Loucy (cell line): ENCODE data around the gene FGF14.

Experiments used
- H2AFZ ChIP-seq: fragments of 200-600 bp; sonication (generic); 2 replicates; pipeline ENCODE4 v1.6.0; 2016; ENCODE audit warnings: antibody characterized with exemption, mild to moderate bottlenecking, low read length, moderate library complexity
- H3F3A ChIP-seq: fragments of 200-600 bp; 2 replicates; pipeline ENCODE4 v1.6.0; 2016; ENCODE audit warnings: antibody characterized with exemption, low read depth, mild to moderate bottlenecking
- H3K27me3 ChIP-seq: fragments of 200-600 bp; sonication (generic); 2 replicates; pipeline ENCODE4 v1.6.1; 2014; ENCODE audit warnings: low read length, mild to moderate bottlenecking; ENCODE audit not compliant: insufficient read depth, poor library complexity, severe bottlenecking
- H3K36me3 ChIP-seq: fragments of 200-600 bp; sonication (generic); 2 replicates; pipeline ENCODE4 v1.6.1; 2016; ENCODE audit warnings: low read length; ENCODE audit not compliant: insufficient read depth
- H3K4me1 ChIP-seq: fragments of 200-600 bp; sonication (generic); 2 replicates; pipeline ENCODE4 v1.5.1; 2014; ENCODE audit warnings: low read length, mild to moderate bottlenecking; ENCODE audit not compliant: insufficient read depth, poor library complexity, severe bottlenecking
- H3K4me2 ChIP-seq: fragments of 200-600 bp; sonication (generic); 2 replicates; pipeline ENCODE4 v1.6.0; 2014; ENCODE audit warnings: antibody characterized with exemption, low read length, low read depth, mild to moderate bottlenecking; ENCODE audit not compliant: poor library complexity, severe bottlenecking
- H3K4me3 ChIP-seq: fragments of 200-600 bp; sonication (generic); 2 replicates; pipeline ENCODE4 v1.5.1; 2014; ENCODE audit warnings: low read length, mild to moderate bottlenecking, mixed read lengths; ENCODE audit not compliant: poor library complexity, severe bottlenecking
- H3K79me2 ChIP-seq: fragments of 200-600 bp; sonication (generic); 2 replicates; pipeline ENCODE4 v1.6.1; 2014; ENCODE audit warnings: low read length; ENCODE audit not compliant: insufficient read depth
- H3K9ac ChIP-seq: fragments of 200-600 bp; sonication (generic); 2 replicates; pipeline ENCODE4 v1.6.0; 2014; ENCODE audit warnings: mild to moderate bottlenecking, low read depth, low read length, moderate library complexity; ENCODE audit not compliant: poor library complexity, severe bottlenecking
- H3K9me2 ChIP-seq: fragments of 200-600 bp; sonication (generic); replicated peaks from 2 replicates; pipeline ENCODE4 v1.6.1; 2016; ENCODE audit warnings: low read depth, low read length, mixed read lengths
- H3K9me3 ChIP-seq: fragments of 200-600 bp; sonication (generic); 2 replicates; pipeline ENCODE4 v1.6.1; 2014; ENCODE audit warnings: mild to moderate bottlenecking, antibody characterized with exemption, low read length, low read depth; ENCODE audit not compliant: insufficient read depth
- H4K20me1 ChIP-seq: fragments of 200-600 bp; sonication (generic); 2 replicates; pipeline ENCODE4 v1.6.0; 2014; ENCODE audit warnings: antibody characterized with exemption, low read length, mild to moderate bottlenecking; ENCODE audit not compliant: insufficient read depth, poor library complexity, severe bottlenecking
- EZH2phosphoT487 ChIP-seq: fragments of 200-600 bp; IDR thresholded peaks from 2 replicates; pipeline ENCODE4 v1.6.1; 2018; ENCODE audit warnings: antibody characterized with exemption, mild to moderate bottlenecking, moderate library complexity, borderline replicate concordance
- TF ChIP-seq, protein P1 (sequence below): fragments of 200-600 bp; sonication (generic); conservative IDR thresholded peaks from 2 replicates; pipeline ENCODE4 v1.5.1; 2014; ENCODE audit warnings: mild to moderate bottlenecking, antibody characterized with exemption, low read length

Gene FGF14

DNA sequence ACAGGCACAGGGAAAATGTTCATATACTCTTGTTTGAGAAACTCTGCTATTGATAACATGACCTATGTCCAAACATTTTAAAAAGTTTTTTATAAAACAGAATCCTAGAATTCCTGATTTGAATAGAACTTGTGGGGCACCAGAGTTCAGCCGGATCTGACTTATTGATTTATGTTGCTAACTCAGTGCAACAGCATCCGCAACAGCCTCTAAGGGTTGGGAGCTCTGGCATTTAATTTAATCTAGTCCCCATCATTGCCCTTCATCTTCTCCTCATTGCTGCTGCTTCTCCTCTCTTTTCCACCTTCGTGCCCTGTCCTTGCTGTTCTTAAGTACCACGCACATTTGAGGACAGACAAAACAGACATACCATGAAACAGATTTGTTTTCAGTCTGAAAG, 214.5 kb downstream of the FGF14 start:
- Histone ChIP-seq H4K20me1 (no peaks in the 10 kb centered on the region), H3K9ac (no peak overlapping the region), H2AFZ (no peak overlapping the region), H3F3A (no peaks in the 10 kb centered on the region), H3K36me3 (no peaks in the 10 kb centered on the region), H3K4me1 (no peaks in the 10 kb centered on the region), H3K4me3 (no peak overlapping the region), H3K4me2 (no peak overlapping the region), H3K9me3 (0 out of 2 replicates have a peak, but pooled peaks cover 3% of the 10 kb centered on the region), H3K9me2 (no peaks in the 10 kb centered on the region), H3K27me3 (no peaks in the 10 kb centered on the region), H3K79me2 (no peaks in the 10 kb centered on the region)
- TF ChIP-seq, protein P1, sequence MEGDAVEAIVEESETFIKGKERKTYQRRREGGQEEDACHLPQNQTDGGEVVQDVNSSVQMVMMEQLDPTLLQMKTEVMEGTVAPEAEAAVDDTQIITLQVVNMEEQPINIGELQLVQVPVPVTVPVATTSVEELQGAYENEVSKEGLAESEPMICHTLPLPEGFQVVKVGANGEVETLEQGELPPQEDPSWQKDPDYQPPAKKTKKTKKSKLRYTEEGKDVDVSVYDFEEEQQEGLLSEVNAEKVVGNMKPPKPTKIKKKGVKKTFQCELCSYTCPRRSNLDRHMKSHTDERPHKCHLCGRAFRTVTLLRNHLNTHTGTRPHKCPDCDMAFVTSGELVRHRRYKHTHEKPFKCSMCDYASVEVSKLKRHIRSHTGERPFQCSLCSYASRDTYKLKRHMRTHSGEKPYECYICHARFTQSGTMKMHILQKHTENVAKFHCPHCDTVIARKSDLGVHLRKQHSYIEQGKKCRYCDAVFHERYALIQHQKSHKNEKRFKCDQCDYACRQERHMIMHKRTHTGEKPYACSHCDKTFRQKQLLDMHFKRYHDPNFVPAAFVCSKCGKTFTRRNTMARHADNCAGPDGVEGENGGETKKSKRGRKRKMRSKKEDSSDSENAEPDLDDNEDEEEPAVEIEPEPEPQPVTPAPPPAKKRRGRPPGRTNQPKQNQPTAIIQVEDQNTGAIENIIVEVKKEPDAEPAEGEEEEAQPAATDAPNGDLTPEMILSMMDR = no peak
- TF ChIP-seq EZH2phosphoT487 = no peak

DNA sequence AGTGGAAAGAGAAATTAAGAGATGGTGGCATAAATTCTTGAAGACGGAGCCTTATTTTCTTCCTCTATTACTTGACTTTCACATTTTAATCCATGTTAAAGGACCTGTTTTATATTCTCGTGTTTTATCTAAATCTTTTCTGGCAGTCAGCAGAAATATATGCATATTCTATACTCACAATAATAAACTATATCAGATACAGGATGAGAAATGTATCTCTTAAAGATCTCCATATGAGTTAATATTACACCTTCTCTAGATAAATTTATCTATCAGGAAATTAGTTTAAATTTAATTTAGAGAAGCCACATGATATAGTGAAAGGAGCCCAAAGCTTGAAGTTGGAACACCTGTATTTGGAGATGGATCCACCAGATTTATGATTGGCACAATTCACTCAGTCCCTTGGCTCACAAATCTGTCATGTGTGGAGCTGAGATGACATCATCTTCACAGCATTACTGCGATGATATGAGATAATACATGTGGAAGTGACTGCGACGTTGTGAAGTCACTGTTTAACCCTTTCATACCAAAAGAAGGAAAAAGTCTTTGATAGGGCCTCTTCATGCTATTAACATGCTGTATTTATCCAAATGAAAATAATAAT, 216.4 kb downstream of the FGF14 start:
- H3K9me3 ChIP-seq = no peaks in the 10 kb centered on the region
- H3K27me3 ChIP-seq = no peaks in the 10 kb centered on the region
- H2AFZ ChIP-seq = no peak overlapping the region
- no peaks in the 10 kb centered on the region for H3K4me1 ChIP-seq
- H3K4me3 ChIP-seq = no peak overlapping the region
- H3K9me2 ChIP-seq = no peaks in the 10 kb centered on the region
- no peaks in the 10 kb centered on the region for H4K20me1 ChIP-seq
- H3K79me2 ChIP-seq = no peaks in the 10 kb centered on the region
- H3K36me3 ChIP-seq = no peaks in the 10 kb centered on the region
- H3F3A ChIP-seq = no peaks in the 10 kb centered on the region
- no peak overlapping the region for H3K4me2 ChIP-seq
- H3K9ac ChIP-seq = no peak overlapping the region
- no peak for TF ChIP-seq EZH2phosphoT487
- TF ChIP-seq, protein P1 = no peak

DNA sequence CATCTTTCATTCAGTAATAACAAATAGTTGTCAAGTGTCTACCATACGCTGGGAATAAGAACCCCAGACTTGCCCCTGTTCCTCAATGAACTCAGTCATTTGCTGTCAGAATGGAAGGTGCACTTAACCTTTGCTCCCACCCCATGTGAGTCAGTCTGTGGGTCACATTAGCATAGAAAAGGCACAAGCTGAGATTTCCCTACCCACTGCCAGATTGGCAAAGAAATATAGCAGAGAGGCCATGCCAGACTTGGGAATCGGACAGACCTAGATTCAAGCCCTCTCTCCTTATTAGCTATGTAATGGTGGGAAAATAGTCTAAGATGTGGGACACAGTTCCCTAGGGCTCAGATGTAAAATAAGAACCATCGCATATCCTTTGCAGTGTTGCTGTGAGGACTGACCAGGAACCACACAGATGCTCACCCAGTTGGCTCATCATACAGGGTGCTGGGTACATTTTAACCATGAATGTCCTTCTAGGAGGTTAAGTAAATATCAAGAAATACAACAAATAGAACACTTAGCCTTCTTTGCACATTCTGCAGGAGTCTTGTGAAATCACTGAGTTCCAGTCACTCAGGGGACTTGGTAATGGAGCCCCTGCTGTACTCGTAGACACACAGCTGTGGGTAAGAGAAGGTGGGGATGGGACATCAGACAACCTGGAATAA, 218.2 kb downstream of the FGF14 start:
- no peaks in the 10 kb centered on the region for H3K36me3 ChIP-seq
- no peaks in the 10 kb centered on the region for H3K79me2 ChIP-seq
- H3K4me3 ChIP-seq = no peak overlapping the region
- no peak overlapping the region for H3K4me2 ChIP-seq
- H4K20me1 ChIP-seq = no peaks in the 10 kb centered on the region
- no peaks in the 10 kb centered on the region for H3K4me1 ChIP-seq
- H3F3A ChIP-seq = no peaks in the 10 kb centered on the region
- no peak overlapping the region for H2AFZ ChIP-seq
- TF ChIP-seq, protein P1 = no peak
- no peak for TF ChIP-seq EZH2phosphoT487
- no peaks in the 10 kb centered on the region for H3K9me2 ChIP-seq
- no peaks in the 10 kb centered on the region for H3K9me3 ChIP-seq
- no peak overlapping the region for H3K9ac ChIP-seq
- no peaks in the 10 kb centered on the region for H3K27me3 ChIP-seq
